K562 (cell line): ENCODE measurements around the gene VPS13D. TPM values are rescaled to one million over a fixed set of nuclear protein-coding genes. Genes with fewer than 3 reads are reported as not detected.

Experiments used
- CBFA2T3 ChIP-seq: fragments of 450-650 bp; IDR thresholded peaks from 2 replicates; pipeline ENCODE4 v1.6.1; 2017
- EHMT2 ChIP-seq: fragments of 450-650 bp; IDR thresholded peaks from 2 replicates; pipeline ENCODE4 v1.6.1; 2018; ENCODE audit warnings: antibody characterized with exemption
- PHTF2 ChIP-seq: fragments of 250-450 bp; sonication (Bioruptor Pico); IDR thresholded peaks from 2 replicates; pipeline ENCODE4 v1.5.0; 2021; ENCODE audit warnings: mild to moderate bottlenecking
- SREBF2 ChIP-seq: sonication (generic); formaldehyde crosslinking; IDR thresholded peaks from 2 replicates; pipeline ENCODE4 v1.4.0; 2020; ENCODE audit warnings: mild to moderate bottlenecking, missing genetic modification reagents
- STAT5A ChIP-seq: IDR thresholded peaks from 2 replicates; pipeline ENCODE4 v1.6.1; 2012; ENCODE audit warnings: low read length, inconsistent platforms, borderline replicate concordance
- TRIM24 ChIP-seq, 2 experiments: fragments of 450-650 bp; IDR thresholded peaks; 2 replicates each; pipeline ENCODE4 v1.6.1; 2016
- TRIM28 ChIP-seq: fragments of 450-650 bp; IDR thresholded peaks from 2 replicates; pipeline ENCODE4 v1.6.1; 2017
- ZNF224 ChIP-seq: sonication (generic); formaldehyde crosslinking; IDR thresholded peaks from 2 replicates; pipeline ENCODE4 v1.8.0; 2022; ENCODE audit warnings: mild to moderate bottlenecking, missing genetic modification reagents
- polyA plus RNA-seq, 8 experiments: library from polyadenylated mRNA; depleted of rRNA in 4 of 8; stranded (reverse) in 5 of 8; unstranded in 3 of 8; fragments of >200 nt; fragmentation: Nextera tagmentation in 2 of 8; fragmentation: Illumina TruSeq in 1 of 8; extraction: Ambion mirVana in 2 of 8; extraction: Trizol in 1 of 8; gene quantifications; 2 replicates each; pipeline versions ENCODE4 v1.2.1 to v1.2.3, GENCODE V29; 2011 to 2014; ENCODE audit warnings: inconsistent platforms in 1 of 8, missing spikeins in 1 of 8
- total RNA-seq, 7 experiments: library from RNA; depleted of rRNA in 6 of 7; stranded (reverse); fragments of >200 nt in 6 of 7; fragmentation: Illumina TruSeq in 2 of 7; extraction: Trizol in 2 of 7; gene quantifications; 2 replicates each; pipeline versions ENCODE4 v1.2.1 to v1.2.3, GENCODE V29; 2011 to 2021; ENCODE audit warnings: low replicate concordance in 1 of 7
- TF ChIP-seq, protein P1 (sequence below): fragments of 250-450 bp; sonication (Bioruptor Pico); IDR thresholded peaks from 2 replicates; pipeline ENCODE4 v1.5.0; 2021; ENCODE audit warnings: mild to moderate bottlenecking, borderline replicate concordance
- TF ChIP-seq, protein P2 (sequence below): fragments of 150-350 bp; conservative IDR thresholded peaks from 2 replicates; pipeline ENCODE4 v1.6.1; 2014; ENCODE audit warnings: low read length

Gene VPS13D
- total and polyA plus RNA-seq, 9 of the 15 experiments (the other 6 are each of a cell fraction or from before 2014, with no cell fraction given) = 6.1 to 51.5 (median 38.5) TPM

GRCh38 chr1:12468323-12468722 is 238.5 kb downstream of the VPS13D start (continued):
- TF ChIP-seq PHTF2 (CRISPR knock-in tag) = no peak
- TF ChIP-seq TRIM28 = no peak
- no peak for TF ChIP-seq ZNF224 (CRISPR knock-in tag)
- TF ChIP-seq SREBF2 = no peak
- TF ChIP-seq, protein P1, sequence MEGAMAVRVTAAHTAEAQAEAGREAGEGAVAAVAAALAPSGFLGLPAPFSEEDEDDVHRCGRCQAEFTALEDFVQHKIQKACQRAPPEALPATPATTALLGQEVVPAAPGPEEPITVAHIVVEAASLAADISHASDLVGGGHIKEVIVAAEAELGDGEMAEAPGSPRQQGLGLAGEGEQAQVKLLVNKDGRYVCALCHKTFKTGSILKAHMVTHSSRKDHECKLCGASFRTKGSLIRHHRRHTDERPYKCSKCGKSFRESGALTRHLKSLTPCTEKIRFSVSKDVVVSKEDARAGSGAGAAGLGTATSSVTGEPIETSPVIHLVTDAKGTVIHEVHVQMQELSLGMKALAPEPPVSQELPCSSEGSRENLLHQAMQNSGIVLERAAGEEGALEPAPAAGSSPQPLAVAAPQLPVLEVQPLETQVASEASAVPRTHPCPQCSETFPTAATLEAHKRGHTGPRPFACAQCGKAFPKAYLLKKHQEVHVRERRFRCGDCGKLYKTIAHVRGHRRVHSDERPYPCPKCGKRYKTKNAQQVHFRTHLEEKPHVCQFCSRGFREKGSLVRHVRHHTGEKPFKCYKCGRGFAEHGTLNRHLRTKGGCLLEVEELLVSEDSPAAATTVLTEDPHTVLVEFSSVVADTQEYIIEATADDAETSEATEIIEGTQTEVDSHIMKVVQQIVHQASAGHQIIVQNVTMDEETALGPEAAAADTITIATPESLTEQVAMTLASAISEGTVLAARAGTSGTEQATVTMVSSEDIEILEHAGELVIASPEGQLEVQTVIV = no peak
- no peak for TF ChIP-seq STAT5A
- no peak for TF ChIP-seq TRIM24 (IDR thresholded peaks at IDR 0.05)
- peak; percentile 66 for TF ChIP-seq CBFA2T3
- TF ChIP-seq, protein P2, sequence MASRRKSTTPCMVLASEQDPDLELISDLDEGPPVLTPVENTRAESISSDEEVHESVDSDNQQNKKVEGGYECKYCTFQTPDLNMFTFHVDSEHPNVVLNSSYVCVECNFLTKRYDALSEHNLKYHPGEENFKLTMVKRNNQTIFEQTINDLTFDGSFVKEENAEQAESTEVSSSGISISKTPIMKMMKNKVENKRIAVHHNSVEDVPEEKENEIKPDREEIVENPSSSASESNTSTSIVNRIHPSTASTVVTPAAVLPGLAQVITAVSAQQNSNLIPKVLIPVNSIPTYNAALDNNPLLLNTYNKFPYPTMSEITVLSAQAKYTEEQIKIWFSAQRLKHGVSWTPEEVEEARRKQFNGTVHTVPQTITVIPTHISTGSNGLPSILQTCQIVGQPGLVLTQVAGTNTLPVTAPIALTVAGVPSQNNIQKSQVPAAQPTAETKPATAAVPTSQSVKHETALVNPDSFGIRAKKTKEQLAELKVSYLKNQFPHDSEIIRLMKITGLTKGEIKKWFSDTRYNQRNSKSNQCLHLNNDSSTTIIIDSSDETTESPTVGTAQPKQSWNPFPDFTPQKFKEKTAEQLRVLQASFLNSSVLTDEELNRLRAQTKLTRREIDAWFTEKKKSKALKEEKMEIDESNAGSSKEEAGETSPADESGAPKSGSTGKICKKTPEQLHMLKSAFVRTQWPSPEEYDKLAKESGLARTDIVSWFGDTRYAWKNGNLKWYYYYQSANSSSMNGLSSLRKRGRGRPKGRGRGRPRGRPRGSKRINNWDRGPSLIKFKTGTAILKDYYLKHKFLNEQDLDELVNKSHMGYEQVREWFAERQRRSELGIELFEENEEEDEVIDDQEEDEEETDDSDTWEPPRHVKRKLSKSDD = no peak
- TF ChIP-seq EHMT2 = no peak
